HepG2 (cell line): ENCODE measurements around the gene LNPK.

Source experiments
- TGIF2 ChIP-seq: IDR thresholded peaks from 2 replicates; pipeline ENCODE4 v1.6.1; 2016; ENCODE audit warnings: control low read depth, missing compliant biosample characterization
- TF ChIP-seq, protein P1 (sequence below): sonication (generic); formaldehyde crosslinking; IDR thresholded peaks from 2 replicates; pipeline ENCODE4 v1.8.1; 2023; ENCODE audit warnings: mild to moderate bottlenecking, missing genetic modification reagents, borderline replicate concordance

DNA sequence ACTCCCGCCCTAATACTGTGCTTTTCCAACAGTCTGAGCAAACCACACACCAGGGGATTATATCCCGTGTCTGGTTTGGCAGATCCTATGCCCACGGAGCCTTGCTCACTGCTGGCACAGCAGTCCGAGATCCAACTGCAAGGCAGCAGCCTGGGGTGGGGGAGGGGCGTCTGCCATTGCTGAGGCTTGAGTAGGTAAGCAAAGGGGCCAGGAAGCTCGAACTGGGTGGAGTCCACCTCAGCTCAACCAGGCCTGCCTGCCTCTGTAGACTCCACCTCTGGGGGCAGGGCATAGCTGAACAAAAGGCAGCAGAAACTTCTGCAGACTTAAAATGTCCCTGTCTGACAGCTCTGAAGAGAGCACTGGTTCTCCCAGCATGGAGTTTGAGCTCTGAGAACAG is 44.2 kb downstream of the LNPK start:
- TF ChIP-seq TGIF2 (CRISPR knock-in tag): no peak
- TF ChIP-seq, protein P1, sequence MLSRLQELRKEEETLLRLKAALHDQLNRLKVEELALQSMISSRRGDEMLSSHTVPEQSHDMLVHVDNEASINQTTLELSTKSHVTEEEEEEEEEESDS (CRISPR knock-in tag): no peak
